Measurements from ENCODE around the gene OXNAD1.

The OXNAD1 gene

GRCh38 chr3:16349986-16350596 lies 85.1 kb downstream of the OXNAD1 start:
- no peak for TF ChIP-seq CTCF (IDR thresholded peaks at IDR 0.05; ENCODE audit: low read length, missing control alignments)
- H3K4me3 ChIP-seq (replicated peaks; ENCODE audit: low read depth, low read length), result no peak overlapping the region
- peak; percentile 77 for DNase-seq (ENCODE audit: low read depth)

GRCh38 chr3:16350597-16351318 lies 85.7 kb downstream of the OXNAD1 start:
- no peak for DNase-seq (ENCODE audit: low read depth)
- no peak for TF ChIP-seq CTCF (IDR thresholded peaks at IDR 0.05; ENCODE audit: low read length, missing control alignments)
- no peak overlapping the region for H3K4me3 ChIP-seq (replicated peaks; ENCODE audit: low read depth, low read length)

- no peak for TF ChIP-seq CTCF (IDR thresholded peaks at IDR 0.05; ENCODE audit: low read length, missing control alignments)
Observed at GRCh38 chr3:16352428-16352827, 87.4 kb downstream of the OXNAD1 start.

GRCh38 chr3:16354291-16354690 lies 89.3 kb downstream of the OXNAD1 start:
- DNase-seq (ENCODE audit: low read depth), result no peak
- no peak overlapping the region for H3K4me3 ChIP-seq (replicated peaks; ENCODE audit: low read depth, low read length)
- no peak for TF ChIP-seq CTCF (IDR thresholded peaks at IDR 0.05; ENCODE audit: low read length, missing control alignments)

More at GRCh38 chr3:16352428-16352827, 87.4 kb downstream of the OXNAD1 start:
- no peak overlapping the region for H3K4me3 ChIP-seq (replicated peaks; ENCODE audit: low read depth, low read length)
- no peak for DNase-seq (ENCODE audit: low read depth)

All from fibroblast of pulmonary artery (primary cell).